Mucosa of gallbladder (tissue), 1 donor: ENCODE results near the gene INTS11. TPM values are rescaled to one million over a fixed set of nuclear protein-coding genes. Genes with fewer than 3 reads are reported as not detected.

Source experiments
- DNase-seq: peaks from one replicate; pipeline ENCODE4 v3.0.0-alpha.2; 2020; ENCODE audit warnings: low spot score
- total RNA-seq: library from RNA; stranded (reverse); gene quantifications from one replicate; pipeline ENCODE4 v1.2.1, GENCODE V29; 2021
- donor health status: DM: no; HTN: no; CAD: no.

The INTS11 gene
- total RNA-seq, 1 donor from 2014 or later: 121 TPM

DNA sequence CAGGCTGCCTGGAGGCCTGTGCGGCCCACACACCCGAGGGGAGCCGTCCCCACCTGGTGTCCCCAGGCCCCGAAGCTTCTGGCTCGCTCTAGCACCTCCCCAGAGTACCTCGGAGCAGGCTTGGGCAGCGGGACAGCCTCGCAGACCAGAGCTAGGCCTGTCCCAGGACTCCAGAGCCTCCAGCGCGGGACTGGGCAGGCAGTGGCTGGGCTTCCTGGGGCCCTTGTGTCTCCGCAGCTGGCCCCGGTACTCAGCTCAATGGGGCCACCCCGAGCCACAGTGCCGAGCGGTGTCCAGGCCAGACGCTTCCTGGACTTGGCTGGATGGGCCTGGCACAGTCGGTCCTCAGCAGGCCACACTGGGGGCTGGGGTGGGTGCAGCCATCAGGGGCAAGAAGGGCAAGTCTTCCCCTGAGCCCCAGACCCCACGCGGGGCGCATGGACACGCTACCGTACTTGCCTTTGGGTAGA, 39.3 kb downstream of the INTS11 start:
- no peak for DNase-seq

DNA sequence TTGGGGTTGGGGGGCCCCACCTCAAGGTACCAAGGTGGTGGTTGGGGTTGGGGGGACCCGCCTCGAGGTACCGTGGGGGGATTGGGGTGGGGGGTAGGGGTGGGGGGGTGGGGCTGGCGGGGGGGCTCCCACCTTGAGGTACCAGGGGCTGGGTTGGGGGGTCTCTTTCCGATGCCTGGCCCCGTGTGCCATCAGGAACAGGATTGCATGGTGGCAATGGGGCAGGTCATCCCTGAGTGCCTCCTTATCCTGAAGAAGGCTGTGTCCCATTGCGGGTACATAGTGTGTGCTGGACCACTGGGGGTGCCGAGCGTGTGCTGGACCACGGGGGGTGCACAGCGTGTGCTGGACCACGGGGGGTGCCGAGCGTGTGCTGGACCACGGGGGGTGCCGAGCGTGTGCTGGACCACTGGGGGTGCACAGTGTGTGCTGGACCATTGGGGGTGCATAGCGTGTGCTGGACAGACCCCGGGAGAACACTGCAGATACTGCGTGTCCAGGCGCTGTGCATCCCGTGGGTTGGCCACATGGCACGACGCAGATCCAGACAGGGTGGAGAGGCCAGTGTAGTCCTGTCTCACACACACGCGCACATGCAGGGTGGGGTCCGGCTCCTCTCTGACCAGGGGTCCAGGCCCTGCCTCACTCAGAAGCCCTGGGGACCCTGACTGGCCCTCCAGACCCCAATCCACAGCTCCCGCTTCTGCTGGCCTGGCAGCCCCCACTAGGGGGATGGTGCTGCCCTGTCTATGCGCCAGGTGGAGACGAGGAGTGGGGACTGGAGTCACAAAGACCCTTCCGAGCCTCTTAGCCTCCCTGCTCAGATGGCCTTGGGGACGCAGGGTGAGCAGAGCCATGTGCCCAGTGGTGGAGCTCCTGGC, 40.0 kb downstream of the INTS11 start:
- no peak for DNase-seq

- no peak for DNase-seq
Measured at GRCh38 chr1:1283821-1284220, 40.6 kb downstream of the INTS11 start.

GRCh38 chr1:1282998-1283397, 41.5 kb downstream of the INTS11 start:
- DNase-seq: no peak

DNA sequence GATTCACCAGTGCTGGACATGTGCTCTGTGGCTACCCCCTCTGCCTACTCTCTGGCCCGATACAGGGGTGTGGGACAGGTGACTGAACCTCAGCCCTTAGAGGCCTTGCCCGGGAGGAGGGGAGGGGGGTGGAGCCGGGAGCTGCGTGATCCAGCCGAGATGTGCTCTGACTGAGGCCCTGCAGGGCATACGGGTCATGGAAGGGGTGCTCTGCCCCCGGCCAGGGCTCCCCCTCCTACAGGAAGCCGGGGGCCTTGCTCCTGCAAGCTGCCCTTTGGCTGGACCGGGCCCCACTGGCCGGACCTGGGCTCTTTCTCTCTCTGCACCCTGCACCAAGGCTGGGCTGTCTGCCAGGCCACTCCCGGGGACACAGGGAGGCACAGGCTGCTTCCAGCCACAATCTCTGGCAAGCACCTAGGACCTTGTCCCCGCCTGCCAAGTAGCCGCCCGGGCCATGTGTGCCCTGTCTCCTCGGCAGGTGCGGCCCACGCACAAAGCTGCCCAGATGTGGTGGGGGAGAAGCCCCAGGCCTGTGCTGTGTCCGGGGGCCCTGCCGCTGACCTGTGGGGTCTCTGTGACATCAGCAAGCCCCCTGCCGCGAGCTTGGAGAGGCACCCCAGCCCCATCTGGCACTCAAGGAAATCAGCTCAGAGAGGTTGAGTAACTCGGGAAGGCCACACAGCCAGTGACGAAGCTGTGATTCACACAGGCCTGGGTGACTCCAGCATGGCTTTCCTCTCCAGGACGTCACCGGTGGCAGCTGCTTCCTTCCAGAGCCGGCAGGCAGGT, 42.7 kb downstream of the INTS11 start:
- peak; percentile 86 for DNase-seq

DNA sequence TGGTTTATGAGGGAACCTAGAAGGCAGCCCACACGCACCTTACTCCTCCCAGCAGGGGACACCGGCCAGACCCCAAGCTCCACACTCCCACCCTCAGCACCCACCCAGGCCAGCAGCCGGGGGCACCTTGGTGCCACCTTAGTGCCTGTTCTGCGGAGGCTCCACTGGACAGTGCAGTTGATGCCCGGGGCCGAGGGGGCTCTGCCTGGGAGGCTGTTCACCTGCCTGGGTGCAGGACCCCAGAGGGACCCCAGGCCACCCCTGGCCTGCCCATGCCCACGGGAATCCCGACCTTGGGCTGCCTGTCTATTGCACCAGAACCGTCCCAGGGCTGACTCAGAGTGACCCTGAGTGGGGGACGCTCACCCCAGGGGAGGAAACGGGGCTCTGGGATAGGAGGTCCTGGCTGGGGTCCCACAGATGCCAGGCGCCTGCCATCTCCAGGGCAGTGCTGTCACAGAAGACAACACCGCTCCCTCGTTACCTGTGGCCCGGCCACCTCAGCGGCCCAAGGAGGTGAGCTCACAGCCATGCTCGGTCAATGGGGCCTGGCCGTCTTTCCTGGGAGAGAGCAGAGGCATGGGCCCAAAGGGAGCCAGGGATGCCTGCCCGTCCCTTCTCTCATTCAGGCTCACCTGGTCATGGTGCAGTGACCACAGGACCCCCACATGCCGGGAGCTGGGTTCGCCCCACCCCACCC, 43.5 kb downstream of the INTS11 start:
- DNase-seq: no peak

DNA sequence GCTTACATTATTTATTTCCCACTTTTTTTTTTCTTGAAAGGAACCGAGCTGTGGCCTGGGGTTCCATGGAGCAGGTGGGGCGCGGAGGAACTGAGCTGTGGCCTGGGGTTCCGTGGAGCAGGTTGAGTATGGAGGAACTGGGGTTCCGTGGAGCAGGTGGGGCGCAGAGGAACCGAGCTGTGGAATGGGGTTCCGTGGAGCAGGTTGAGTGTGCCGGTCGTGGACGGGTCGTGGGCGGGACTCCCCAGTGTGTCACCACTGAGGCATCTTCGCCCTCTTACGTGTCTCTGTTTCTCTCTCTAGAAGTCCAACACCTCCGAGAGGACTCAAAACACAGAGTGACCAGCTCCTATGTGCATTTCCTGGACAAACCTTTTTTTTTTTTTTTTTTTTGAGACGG, 45.4 kb downstream of the INTS11 start:
- DNase-seq: no peak

- no peak for DNase-seq
Measured at GRCh38 chr1:1278620-1279019, 45.8 kb downstream of the INTS11 start.

- DNase-seq: no peak
Measured at GRCh38 chr1:1275836-1276235, 48.6 kb downstream of the INTS11 start.

DNA sequence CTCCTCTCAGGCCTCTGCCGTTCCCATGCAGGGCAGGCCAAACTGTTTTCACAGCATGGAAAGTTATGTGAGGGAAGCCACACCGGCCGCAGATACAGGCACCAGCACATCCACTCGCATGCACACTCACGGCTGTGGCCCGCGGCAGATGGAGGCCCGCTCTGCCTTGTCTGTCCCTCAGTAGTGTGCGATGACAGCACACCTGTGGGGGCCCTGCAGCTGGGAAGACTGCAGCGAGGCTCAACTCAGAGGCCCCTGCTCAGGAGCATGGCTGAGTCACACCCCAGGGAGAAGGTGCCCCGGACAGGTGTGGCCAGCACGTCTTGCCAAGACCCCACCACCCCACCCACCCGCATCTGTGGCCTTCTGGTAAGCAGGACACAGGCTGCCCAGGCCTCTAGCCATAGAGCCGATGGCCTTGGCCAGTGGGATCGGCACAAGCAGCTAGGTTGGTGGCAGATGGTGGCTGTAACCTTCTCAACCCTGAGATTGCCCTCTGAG, 49.5 kb downstream of the INTS11 start:
- DNase-seq: no peak

DNA sequence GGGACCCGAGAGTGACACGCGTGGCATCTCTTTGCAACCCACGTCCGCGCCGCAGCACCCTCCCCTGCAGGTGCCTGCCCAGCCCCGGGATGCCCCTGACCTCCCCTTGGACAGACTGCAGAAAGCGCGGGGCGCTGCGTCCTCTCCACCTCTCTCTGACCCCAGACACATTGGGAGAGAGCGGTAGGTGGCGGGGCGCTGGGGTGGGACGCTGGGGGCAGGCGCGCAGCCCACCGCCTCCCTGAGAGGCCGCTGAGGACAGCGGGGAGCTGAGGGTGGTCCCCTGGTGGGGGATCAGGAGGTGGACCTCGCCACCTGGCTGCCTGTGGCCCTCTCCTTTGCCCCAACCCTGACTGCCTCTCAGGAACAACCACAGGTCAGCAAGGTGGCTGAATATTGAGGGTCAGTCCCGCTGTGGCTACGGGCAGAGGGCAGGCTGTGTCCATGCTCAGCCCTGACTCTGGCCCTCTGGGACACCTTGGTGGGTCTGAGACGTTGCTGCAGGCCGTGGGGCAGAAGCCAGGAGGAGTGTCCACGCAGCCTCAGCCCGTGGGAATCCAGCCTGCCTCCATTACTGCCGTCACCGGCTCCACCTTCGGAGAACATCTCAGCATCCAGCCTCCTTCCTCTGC, 50.0 kb downstream of the INTS11 start:
- DNase-seq: no peak

- peak; percentile 94 for DNase-seq
Measured at GRCh38 chr1:1273512-1274298, 50.8 kb downstream of the INTS11 start, which contains the start of gene UBE2J2. TSS of gene UBE2J2 (minus strand) at chr1:1273854. CDS start at chr1:1267992, 5,862 bp downstream.

GRCh38 chr1:1273209-1273511, 51.3 kb downstream of the INTS11 start:
- no peak for DNase-seq

- DNase-seq: peak; percentile 72
Measured at GRCh38 chr1:1272341-1273208, 51.9 kb downstream of the INTS11 start.

DNA sequence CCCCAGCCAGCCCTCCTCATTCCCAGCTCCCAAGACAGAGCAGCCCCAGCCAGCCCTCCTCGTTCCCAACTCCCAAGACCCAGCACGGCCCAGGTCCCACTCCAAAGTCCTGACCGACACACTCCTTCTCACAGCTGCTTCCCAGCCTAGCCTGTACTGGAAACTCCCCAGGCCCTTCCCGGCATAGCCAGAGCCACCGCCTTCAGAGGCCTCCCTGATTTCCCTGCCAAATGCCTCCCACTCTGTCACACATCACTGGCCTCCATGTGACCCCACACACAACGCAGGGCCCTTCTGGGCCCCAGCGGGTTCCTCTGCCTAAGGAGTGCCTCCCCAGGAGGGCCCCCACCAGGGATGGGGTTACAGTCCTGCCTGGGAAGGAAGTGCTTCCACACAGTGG, 53.6 kb downstream of the INTS11 start:
- no peak for DNase-seq

DNA sequence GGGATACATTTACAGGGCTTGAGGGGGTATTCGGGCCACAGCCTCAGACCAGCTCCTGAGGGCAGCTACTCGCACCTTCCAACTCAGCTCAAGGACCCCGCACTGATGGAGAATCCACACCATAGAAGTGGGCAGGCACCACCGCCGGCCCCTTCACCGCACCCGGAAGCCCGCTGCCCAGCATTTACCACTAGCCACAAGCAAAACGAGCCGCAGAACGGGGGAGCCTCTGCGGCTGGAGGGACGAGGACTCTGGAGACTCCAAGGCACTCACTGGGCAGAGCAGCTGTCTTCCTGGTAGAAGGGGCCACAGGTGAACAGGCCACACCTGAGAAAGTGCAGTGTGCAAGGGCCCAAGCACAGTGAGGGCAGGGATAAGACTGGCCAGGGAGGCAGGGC, 56.2 kb downstream of the INTS11 start:
- DNase-seq: no peak

- no peak for DNase-seq
Measured at GRCh38 chr1:1267488-1268283, 56.8 kb downstream of the INTS11 start.

- DNase-seq: no peak
Measured at GRCh38 chr1:1264868-1265272, 59.6 kb downstream of the INTS11 start.

DNA sequence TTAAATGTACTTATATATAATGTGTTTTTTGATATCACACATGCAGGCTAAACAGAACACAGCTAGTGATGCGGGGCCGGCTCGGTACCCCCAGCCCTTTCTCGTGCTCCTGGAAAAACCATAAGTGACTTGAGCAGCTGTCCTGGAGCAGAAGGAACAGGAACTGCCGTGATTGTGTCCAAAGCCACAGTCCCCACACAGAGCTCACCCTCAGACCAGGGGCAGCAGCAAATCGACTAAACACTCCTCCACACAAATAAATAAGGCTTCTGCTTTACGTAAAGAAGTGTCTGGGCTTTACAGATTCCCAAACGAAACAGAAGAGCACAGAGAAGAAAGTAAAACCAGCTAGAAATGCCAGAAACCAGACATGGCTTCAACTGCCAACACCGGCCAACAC, 60.4 kb downstream of the INTS11 start:
- DNase-seq: no peak
